ENCODE results near the gene ZFP36L1. TPM values are rescaled to one million over a fixed set of nuclear protein-coding genes. Genes with fewer than 3 reads are reported as not detected.

Gene ZFP36L1
- total and polyA plus RNA-seq, 10 donors = 65.7 to 443 (median 305) TPM

- Histone ChIP-seq H3K27me3 (replicated peaks in 1 of 7) (no peaks in the 10 kb centered on the region), H3K27ac (peak overlapping the region; percentile 30 to 87 (median 83)), H3K9me3 (peaks cover 0 to 10% (median 6%) of the 10 kb centered on the region in 8 donors), H3K36me3 (no peaks in the 10 kb centered on the region), H3K4me1 (peaks cover 13 to 52% (median 31%) of the 10 kb centered on the region in 6 donors), H3K4me3 (no peak overlapping the region)
- WGBS, 5 donors = 64 to 80% (median 76%) methylated on average over 6 of the region's 6 CpGs
- DNase-seq = no peak
- intact Hi-C loops (cut with DNase I; ENCODE audit: low total_unique reads) = no loop called here
- TF ChIP-seq POLR2AphosphoS5 (IDR thresholded peaks at IDR 0.05) (no peak), POLR2A (IDR thresholded peaks at IDR 0.05) (no peak)
- TF ChIP-seq, protein P1, sequence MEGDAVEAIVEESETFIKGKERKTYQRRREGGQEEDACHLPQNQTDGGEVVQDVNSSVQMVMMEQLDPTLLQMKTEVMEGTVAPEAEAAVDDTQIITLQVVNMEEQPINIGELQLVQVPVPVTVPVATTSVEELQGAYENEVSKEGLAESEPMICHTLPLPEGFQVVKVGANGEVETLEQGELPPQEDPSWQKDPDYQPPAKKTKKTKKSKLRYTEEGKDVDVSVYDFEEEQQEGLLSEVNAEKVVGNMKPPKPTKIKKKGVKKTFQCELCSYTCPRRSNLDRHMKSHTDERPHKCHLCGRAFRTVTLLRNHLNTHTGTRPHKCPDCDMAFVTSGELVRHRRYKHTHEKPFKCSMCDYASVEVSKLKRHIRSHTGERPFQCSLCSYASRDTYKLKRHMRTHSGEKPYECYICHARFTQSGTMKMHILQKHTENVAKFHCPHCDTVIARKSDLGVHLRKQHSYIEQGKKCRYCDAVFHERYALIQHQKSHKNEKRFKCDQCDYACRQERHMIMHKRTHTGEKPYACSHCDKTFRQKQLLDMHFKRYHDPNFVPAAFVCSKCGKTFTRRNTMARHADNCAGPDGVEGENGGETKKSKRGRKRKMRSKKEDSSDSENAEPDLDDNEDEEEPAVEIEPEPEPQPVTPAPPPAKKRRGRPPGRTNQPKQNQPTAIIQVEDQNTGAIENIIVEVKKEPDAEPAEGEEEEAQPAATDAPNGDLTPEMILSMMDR (IDR thresholded peaks at IDR 0.05 in 8 of 11, conservative IDR thresholded peaks at IDR 0.05 in 3 of 11) = no peak
These were observed 20.0 kb downstream of the ZFP36L1 start for GRCh38 chr14:68772761-68773381.

- Histone ChIP-seq H3K9me3 (peaks cover 0 to 10% (median 6%) of the 10 kb centered on the region in 8 donors), H3K27me3 (replicated peaks in 1 of 7) (no peaks in the 10 kb centered on the region), H3K4me1 (peaks cover 13 to 55% (median 33%) of the 10 kb centered on the region in 6 donors), H3K36me3 (no peaks in the 10 kb centered on the region), H3K27ac (peak overlapping the region; percentile 59 to 87 (median 83)), H3K4me3 (peak overlapping the region in 1 of 8 donors; percentile 1)
- TF ChIP-seq POLR2A (IDR thresholded peaks at IDR 0.05) (no peak), POLR2AphosphoS5 (IDR thresholded peaks at IDR 0.05) (peak in 2 of 3 donors; percentile 79 to 86)
- TF ChIP-seq, protein P1 (IDR thresholded peaks at IDR 0.05 in 8 of 11, conservative IDR thresholded peaks at IDR 0.05 in 3 of 11) = no peak
- 16 to 47% (median 19%) methylated on average over 10 of the region's 10 CpGs for WGBS, 5 donors
- no peak for DNase-seq
- intact Hi-C loops (cut with DNase I; ENCODE audit: low total_unique reads) = no loop called here
These were observed 21.2 kb downstream of the ZFP36L1 start for GRCh38 chr14:68771631-68772030.

DNA sequence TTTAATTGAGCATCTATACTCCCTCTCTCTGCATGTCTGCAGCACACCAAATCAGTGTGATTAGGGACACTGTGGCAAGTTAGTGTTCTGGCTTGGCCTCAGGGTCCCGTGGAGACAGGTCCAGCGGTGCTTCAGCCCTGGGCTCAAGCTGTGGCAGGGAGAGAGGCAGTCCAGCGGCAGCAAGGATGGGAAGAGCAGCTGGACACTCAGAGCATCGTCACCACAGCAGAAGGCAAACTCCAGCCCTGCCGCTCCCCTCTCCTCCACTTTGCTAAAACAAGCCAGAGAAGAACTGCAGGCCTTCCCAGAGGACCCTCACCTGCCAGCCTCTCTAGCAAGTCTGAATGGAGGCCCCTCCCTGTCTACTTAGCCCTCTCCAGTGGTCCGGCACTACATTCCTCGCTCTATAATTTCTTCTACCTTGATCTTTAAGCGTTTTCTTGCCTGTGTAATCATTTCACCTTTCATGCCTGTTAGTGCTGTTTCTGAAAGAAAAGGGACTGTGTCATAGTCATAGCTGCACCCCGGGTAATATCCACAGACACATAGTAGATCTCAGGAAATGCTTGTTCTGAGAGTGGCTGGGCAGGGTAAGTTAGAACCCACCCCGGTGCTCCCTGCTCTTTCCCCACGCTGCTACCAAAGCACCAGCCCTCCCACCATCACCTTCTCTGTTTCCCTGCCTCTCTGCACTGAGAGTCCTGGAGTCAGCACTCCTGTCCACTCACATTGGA is 22.1 kb downstream of the ZFP36L1 start:
- Histone ChIP-seq H3K36me3 (no peaks in the 10 kb centered on the region), H3K9me3 (peaks cover 0 to 10% (median 6%) of the 10 kb centered on the region in 8 donors), H3K27me3 (replicated peaks in 1 of 7) (no peaks in the 10 kb centered on the region), H3K27ac (peak overlapping the region; percentile 59 to 87 (median 83)), H3K4me3 (no peak overlapping the region), H3K4me1 (peaks cover 13 to 56% (median 33%) of the 10 kb centered on the region in 6 donors)
- TF ChIP-seq, protein P1 (IDR thresholded peaks at IDR 0.05 in 8 of 11, conservative IDR thresholded peaks at IDR 0.05 in 3 of 11) = no peak
- TF ChIP-seq POLR2AphosphoS5 (IDR thresholded peaks at IDR 0.05) = no peak
- no peak for TF ChIP-seq POLR2A (IDR thresholded peaks at IDR 0.05)
- intact Hi-C loops (cut with DNase I; ENCODE audit: low total_unique reads) = no loop called here
- 81 to 84% (median 82%) methylated on average over 11 of the region's 11 CpGs for WGBS, 5 donors
- no peak for DNase-seq

- Histone ChIP-seq H3K4me1 (peaks cover 13 to 62% (median 33%) of the 10 kb centered on the region in 6 donors), H3K4me3 (no peak overlapping the region), H3K36me3 (no peaks in the 10 kb centered on the region), H3K9me3 (peaks cover 0 to 4% (median under 1%) of the 10 kb centered on the region in 8 donors), H3K27ac (peak overlapping the region in 7 of 8 donors; percentile 34 to 87 (median 83)), H3K27me3 (replicated peaks in 1 of 7) (no peaks in the 10 kb centered on the region)
- no peak for DNase-seq
- WGBS, 5 donors = 93 to 97% (median 95%) methylated on average over 7 to 9 of the region's 9 CpGs
- TF ChIP-seq, protein P1 (IDR thresholded peaks at IDR 0.05 in 8 of 11, conservative IDR thresholded peaks at IDR 0.05 in 3 of 11) = no peak
- TF ChIP-seq POLR2AphosphoS5 (IDR thresholded peaks at IDR 0.05) (no peak), POLR2A (IDR thresholded peaks at IDR 0.05) (no peak)
- intact Hi-C loops (cut with DNase I; ENCODE audit: low total_unique reads) = no loop called here
These were observed 22.8 kb downstream of the ZFP36L1 start for GRCh38 chr14:68770051-68770450.

Data from spleen (tissue), 11 donors.